HUES6 (cell line): ENCODE measurements around the gene ROM1.
"Not testable (repeated sequence)": the region's sequence is repeated elsewhere in the genome, so short reads cannot be mapped to it uniquely, and the experiment has no call there.

Experiments
- H3K27ac ChIP-seq: 2 replicates; pipeline ENCODE4 v1.7.0; 2013; ENCODE audit warnings: low read depth, mild to moderate bottlenecking, low read length, inconsistent platforms
- H3K27me3 ChIP-seq: 2 replicates; pipeline ENCODE4 v1.6.1; 2013; ENCODE audit warnings: low read length; ENCODE audit not compliant: control insufficient read depth, insufficient read depth
- H3K36me3 ChIP-seq: 2 replicates; pipeline ENCODE4 v1.6.1; 2013; ENCODE audit warnings: low read length; ENCODE audit not compliant: control insufficient read depth, insufficient read depth
- H3K4me1 ChIP-seq: 2 replicates; pipeline ENCODE4 v1.6.1; 2013; ENCODE audit warnings: low read length; ENCODE audit not compliant: control insufficient read depth, insufficient read depth
- H3K4me3 ChIP-seq: 2 replicates; pipeline ENCODE4 v1.5.1; 2013; ENCODE audit warnings: low read depth, low read length
- H3K9ac ChIP-seq: one replicate; pipeline ENCODE4 v1.6.1; 2013; ENCODE audit warnings: mild to moderate bottlenecking, low read length
- H3K9me3 ChIP-seq: 2 replicates; pipeline ENCODE4 v1.6.1; 2013; ENCODE audit warnings: low read depth, low read length; ENCODE audit not compliant: control insufficient read depth, insufficient read depth

The ROM1 gene

GRCh38 chr11:62610814-62611704, 2.0 kb upstream of the ROM1 start:
- Histone ChIP-seq H3K27me3 (no peaks in the 10 kb centered on the region), H3K36me3 (peaks cover 11% of the 10 kb centered on the region; the same call in 1 of the 2 replicates), H3K4me3 (peak overlapping the region; percentile 76), H3K9ac (peak overlapping the region; percentile 70), H3K9me3 (no peaks in the 10 kb centered on the region), H3K4me1 (peaks cover 26% of the 10 kb centered on the region), H3K27ac (no peak overlapping the region)

- Histone ChIP-seq H3K4me1 (peaks cover 25% of the 10 kb centered on the region), H3K9ac (peak overlapping the region; percentile 70), H3K27me3 (no peaks in the 10 kb centered on the region), H3K4me3 (peak overlapping the region; percentile 76), H3K27ac (no peak overlapping the region), H3K36me3 (peaks cover 14% of the 10 kb centered on the region), H3K9me3 (no peaks in the 10 kb centered on the region)
These were observed 1.2 kb upstream of the ROM1 start for GRCh38 chr11:62611705-62612365.

- Histone ChIP-seq H3K4me1 (peaks cover 23% of the 10 kb centered on the region), H3K27ac (no peak overlapping the region), H3K27me3 (no peaks in the 10 kb centered on the region), H3K9me3 (no peaks in the 10 kb centered on the region), H3K36me3 (peaks cover 17% of the 10 kb centered on the region), H3K4me3 (peak overlapping the region; percentile 76), H3K9ac (no peak overlapping the region)
These were observed 278 bp downstream of the ROM1 start for GRCh38 chr11:62613291-62613778.

- Histone ChIP-seq H3K27ac (no peak overlapping the region), H3K9ac (peak overlapping the region; percentile 36), H3K27me3 (no peaks in the 10 kb centered on the region), H3K9me3 (no peaks in the 10 kb centered on the region), H3K4me1 (peaks cover 23% of the 10 kb centered on the region), H3K4me3 (no peak overlapping the region), H3K36me3 (peaks cover 14% of the 10 kb centered on the region)
These were observed 1.2 kb downstream of the ROM1 start for GRCh38 chr11:62614275-62614674.

- Histone ChIP-seq H3K27me3 (no peaks in the 10 kb centered on the region), H3K4me3 (no peak overlapping the region), H3K9ac (no peak overlapping the region), H3K36me3 (peaks cover 14% of the 10 kb centered on the region), H3K27ac (no peak overlapping the region), H3K9me3 (no peaks in the 10 kb centered on the region), H3K4me1 (peaks cover 22% of the 10 kb centered on the region)
These were observed 2.5 kb downstream of the ROM1 start for GRCh38 chr11:62615521-62615920.

GRCh38 chr11:62616957-62617356, 3.9 kb downstream of the ROM1 start:
- Histone ChIP-seq H3K36me3 (peaks cover 14% of the 10 kb centered on the region), H3K4me1 (peaks cover 14% of the 10 kb centered on the region; the same call in 1 of the 2 replicates)
- not testable (repeated sequence) for H3K27me3 ChIP-seq, H3K9ac ChIP-seq, H3K4me3 ChIP-seq, H3K9me3 ChIP-seq, H3K27ac ChIP-seq

GRCh38 chr11:62621027-62621566, 8.0 kb downstream of the ROM1 start:
- Histone ChIP-seq H3K4me1 (peaks cover 7% of the 10 kb centered on the region; the same call in 1 of the 2 replicates), H3K36me3 (peaks cover 27% of the 10 kb centered on the region), H3K9ac (peak overlapping the region; percentile 89), H3K27ac (no peak overlapping the region; the same call in 1 of the 2 replicates), H3K27me3 (no peaks in the 10 kb centered on the region), H3K4me3 (peak overlapping the region; percentile 94), H3K9me3 (no peaks in the 10 kb centered on the region)

GRCh38 chr11:62621567-62622470, 8.8 kb downstream of the ROM1 start, which contains the start of gene B3GAT3:
TSS of gene B3GAT3 (minus strand) at chr11:62621986. CDS start at chr11:62621947, 39 bp downstream.
- Histone ChIP-seq H3K27ac (peak within 1 kb of the TSS; percentile 65; the same call in 1 of the 2 replicates), H3K4me3 (peak within 1 kb of the TSS; percentile 94), H3K4me1 (peaks cover 7% of the 10 kb centered on the region; the same call in 1 of the 2 replicates), H3K9me3 (no peaks in the 10 kb centered on the region), H3K27me3 (no peaks in the 10 kb centered on the region), H3K9ac (peak within 1 kb of the TSS; percentile 89), H3K36me3 (peaks cover 31% of the 10 kb centered on the region)

GRCh38 chr11:62622476-62623089, 9.5 kb downstream of the ROM1 start:
- Histone ChIP-seq H3K9ac (peak overlapping the region; percentile 65), H3K27me3 (no peaks in the 10 kb centered on the region), H3K27ac (peak overlapping the region; percentile 65; the same call in 1 of the 2 replicates), H3K9me3 (no peaks in the 10 kb centered on the region), H3K36me3 (peaks cover 31% of the 10 kb centered on the region), H3K4me3 (peak overlapping the region; percentile 94), H3K4me1 (peaks cover 7% of the 10 kb centered on the region; the same call in 1 of the 2 replicates)

GRCh38 chr11:62627713-62628112, 14.7 kb downstream of the ROM1 start:
- H3K9ac ChIP-seq = no peak overlapping the region
- no peaks in the 10 kb centered on the region for H3K9me3 ChIP-seq
- peaks cover 82% of the 10 kb centered on the region for H3K36me3 ChIP-seq
- H3K4me1 ChIP-seq = no peaks in the 10 kb centered on the region
- H3K27ac ChIP-seq = no peak overlapping the region
- no peak overlapping the region for H3K4me3 ChIP-seq
- H3K27me3 ChIP-seq = no peaks in the 10 kb centered on the region
